GM19193 (cell line): ENCODE measurements around the gene SLC11A1.

Experiments used
- POLR2A ChIP-seq: IDR thresholded peaks from 4 replicates; pipeline ENCODE4 v1.6.1; 2011; ENCODE audit not compliant: insufficient read depth, insufficient read length; ENCODE audit errors: extremely low read depth

SLC11A1 gene

DNA sequence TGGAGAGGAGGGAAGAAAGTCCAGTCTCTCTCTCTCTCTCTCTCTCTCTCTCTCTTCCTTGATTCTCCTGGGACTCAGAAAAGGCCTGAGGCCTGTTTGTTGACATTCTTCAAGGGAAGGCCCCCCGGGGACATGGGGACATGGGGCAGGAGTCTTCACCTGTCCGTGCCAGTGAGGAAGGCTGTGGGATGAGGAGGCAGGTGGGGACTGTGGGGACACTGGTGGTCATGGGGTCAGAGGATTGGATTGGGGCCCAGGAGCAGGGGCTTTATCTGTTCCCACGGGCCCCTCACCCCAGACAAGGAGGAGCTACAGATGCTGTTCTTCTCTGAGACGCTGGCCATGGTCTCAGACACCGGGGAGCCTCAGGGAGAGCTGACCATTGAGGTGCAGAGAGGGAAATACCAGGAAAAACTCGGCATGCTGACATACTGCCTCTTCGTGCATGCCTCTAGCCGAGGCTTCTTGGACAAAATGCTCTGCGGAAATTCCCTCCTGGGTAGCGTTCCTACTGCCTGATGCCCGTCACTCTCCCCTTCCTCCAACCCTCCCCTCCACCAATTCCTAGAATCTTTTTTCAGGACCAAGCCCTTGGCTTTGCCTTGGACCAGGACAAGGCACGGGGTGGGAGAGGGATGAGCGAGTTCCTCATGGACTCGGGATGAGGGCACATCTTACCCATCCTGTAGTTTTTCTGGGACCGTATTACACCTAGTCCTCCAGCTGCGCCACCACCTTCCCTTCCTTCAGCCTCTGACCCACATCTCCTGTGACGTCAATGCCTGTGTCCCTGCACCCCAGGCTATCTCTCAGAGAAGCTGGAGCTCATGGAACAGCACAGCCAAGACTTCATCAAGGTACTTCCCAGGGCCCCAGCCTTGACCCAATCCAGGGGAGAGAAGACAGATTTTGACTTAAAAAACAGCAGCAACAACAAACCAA is 24.6 kb upstream of the SLC11A1 start:
- no peak for TF ChIP-seq POLR2A

DNA sequence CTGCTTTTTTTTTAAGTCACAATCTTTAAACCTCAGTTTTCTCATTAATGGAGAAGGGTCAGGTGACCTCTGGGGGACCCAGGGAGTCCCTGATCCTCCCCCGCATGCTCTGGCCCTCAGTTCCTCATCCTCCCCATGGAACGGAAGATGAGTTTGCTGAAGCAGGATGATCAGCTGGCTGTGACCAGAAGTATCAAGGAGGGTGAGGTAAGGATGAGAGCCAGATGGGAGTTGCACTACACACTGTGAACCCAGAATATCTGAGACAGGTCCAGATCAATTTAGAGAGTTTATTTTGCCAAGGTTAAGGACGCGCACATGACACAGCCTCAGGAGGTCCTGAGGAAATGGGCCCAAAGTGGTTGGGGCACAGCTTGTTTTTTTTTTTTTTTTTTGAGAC is 21.6 kb upstream of the SLC11A1 start:
- TF ChIP-seq POLR2A, result no peak

DNA sequence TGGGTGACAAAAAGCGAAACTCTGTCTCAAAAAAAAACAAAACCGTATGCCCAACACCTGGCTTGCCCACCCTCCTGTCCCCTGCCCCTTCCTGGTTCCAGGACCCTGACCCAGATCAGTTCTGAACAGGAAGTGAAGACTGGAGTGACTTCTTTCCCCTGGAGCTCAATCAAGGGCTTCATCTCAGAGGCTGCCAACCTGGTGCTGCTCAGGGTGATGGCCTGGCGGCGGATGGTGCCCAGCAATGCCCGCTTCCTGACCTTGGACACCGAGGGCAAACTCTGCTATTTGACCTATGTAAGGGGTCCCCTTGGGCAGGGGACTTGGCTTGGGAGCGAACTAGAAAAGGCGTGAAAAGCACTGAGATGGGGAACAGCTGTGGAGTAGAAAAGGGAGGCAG is 19.5 kb upstream of the SLC11A1 start:
- TF ChIP-seq POLR2A, result no peak

DNA sequence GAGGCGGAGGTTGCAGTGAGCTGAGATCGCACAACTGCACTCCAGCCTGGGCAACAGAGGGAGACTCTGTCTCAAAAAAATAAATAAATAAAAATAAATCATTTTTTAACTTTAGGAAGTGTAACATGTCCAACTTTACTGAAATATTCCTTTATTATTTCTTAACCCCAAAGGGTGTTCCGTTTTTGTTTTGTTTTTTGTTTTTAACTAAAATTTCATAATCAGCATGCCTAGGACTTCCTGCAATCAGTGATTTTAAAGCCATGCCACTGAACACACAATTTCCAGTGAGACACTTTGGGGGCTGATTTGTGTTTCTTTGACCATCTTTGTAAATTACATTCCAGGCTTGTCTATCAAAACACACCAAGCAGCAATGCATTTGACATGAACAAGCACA is 18.3 kb upstream of the SLC11A1 start:
- TF ChIP-seq POLR2A, result no peak

DNA sequence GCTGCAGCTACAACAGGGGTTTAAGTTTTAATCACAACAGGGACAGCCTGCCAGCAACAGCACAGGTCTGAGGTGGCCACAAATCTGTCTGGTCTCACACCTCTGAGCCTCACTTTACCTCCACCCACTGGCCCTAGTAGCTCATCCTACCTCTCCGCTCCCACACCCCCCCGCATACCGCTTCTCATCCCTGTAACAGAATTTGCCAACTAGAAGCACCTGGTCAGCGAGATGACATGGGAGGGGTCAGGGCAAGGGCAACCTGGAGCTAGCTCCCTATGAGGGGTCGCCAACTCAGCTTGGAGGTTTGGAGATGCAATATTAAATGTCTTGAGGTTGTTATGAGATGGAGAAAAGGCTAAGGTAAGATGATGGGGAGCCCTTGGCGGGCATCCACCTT is 17.9 kb upstream of the SLC11A1 start:
- no peak for TF ChIP-seq POLR2A

DNA sequence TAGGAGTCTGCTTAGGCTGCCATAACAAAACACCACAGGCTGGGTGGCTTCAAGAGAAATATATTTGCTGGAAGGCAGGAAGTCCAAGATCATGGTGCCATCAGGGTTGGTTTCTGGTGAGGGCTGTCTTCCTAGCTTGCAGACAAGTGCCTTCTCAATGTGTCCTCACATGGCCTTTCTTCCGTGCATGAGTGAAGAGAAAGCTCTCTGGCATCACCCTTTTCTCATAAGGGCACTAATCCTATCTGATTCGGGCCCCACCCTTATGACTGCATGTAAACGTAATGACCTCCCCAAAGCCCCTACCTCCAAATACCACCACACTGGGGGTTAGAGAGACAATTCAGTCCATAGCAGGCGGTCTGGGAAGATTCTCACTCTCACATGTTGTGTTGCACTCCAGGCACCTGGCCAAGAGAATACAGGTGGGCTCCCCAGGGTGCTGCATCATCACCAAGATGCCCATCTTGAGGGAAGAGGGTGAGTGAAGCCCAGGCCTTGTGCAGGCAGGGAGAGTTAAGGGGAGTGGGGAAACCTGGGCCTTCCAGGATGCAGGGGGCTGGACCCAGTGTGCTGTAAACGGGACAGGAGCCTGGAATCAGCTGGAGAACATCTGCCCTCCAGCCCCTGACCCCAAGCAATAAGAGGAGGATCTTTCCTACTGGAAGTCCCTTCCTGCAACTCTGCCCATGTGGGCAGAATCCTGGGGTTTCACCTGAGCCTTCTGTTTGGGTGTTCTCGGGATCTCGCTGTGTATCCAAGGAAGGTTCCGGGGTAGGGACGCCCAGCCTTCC is 15.3 kb upstream of the SLC11A1 start:
- TF ChIP-seq POLR2A, result no peak

DNA sequence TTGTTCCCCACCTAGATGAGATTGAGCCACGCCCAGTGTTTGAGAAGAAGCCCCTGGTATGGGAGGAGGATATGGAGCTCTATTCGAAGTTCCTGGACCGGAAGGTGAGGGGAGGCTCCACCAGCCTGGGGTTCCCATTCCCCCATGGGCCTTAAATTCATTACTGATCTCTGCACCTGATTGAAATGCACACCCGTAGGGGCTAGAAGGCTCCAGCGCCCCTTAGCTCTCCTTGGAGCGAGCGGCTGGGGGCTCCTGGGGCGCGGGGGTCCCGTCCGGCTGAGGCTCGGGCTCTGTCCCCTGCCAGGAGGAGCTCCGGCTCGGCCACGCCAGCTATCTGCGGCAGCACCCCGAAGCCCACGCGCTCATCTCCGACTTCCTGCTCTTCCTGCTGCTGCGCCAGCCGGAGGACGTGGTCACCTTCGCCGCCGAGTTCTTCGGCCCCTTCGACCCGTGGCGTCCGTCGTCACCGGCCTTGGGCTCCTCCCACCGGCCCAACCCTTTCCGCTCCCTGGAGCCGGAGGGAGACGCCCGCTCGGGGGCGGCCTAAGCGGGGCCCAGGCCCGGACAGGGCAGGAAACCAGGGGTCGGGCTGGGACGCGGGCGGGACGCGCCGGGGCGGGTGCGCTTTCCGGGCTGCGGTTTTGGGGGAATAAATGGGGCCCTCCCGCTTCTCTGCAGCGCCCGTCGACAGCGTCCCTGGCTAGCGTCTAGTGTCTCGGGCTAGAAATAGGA is 14.5 kb upstream of the SLC11A1 start:
- TF ChIP-seq POLR2A, result peak; percentile 83

DNA sequence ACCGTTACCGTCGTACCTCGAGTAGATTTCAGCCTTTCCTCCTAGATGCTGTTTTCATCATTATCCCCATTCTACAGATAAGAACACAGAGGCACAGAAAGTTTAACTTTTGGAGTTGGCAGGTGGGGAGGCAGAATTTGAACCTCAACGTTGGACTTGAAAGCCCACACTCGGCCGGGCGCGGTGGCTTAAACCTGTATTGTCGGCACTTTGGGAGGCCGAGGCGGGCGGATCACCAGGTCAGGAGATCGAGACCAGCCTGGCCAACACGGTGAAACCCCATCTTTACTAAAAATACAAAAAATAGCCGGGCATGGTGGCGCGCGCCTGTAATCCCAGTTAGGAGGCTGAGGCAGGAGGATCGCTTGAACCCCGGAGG is 13.9 kb upstream of the SLC11A1 start:
- TF ChIP-seq POLR2A, result no peak

DNA sequence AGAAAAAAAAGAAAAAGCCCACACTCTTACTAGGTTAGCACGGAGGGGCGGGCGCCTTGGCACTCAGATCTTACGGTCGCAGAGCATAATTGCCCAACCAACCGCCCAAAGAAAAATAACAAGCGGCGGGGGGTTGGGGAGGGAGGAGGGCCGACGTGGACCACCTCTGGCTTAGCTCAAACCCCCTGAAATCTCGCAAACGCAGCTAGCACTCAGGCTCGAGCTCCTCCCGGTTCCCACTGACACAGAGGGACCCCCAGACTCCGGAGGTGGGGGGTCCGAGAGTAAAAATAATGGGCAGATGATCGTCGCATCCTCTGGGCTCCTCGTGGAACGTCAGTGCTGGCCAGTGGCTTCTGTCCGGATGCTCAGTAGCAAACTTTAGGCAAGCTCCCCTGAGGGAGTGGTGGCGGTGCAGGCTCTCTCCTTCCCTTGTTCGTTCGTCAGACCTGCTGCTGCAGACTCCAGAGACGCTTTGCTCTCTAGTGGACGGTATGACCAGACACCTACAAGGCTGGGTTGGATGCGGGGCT is 13.4 kb upstream of the SLC11A1 start:
- TF ChIP-seq POLR2A, result no peak

DNA sequence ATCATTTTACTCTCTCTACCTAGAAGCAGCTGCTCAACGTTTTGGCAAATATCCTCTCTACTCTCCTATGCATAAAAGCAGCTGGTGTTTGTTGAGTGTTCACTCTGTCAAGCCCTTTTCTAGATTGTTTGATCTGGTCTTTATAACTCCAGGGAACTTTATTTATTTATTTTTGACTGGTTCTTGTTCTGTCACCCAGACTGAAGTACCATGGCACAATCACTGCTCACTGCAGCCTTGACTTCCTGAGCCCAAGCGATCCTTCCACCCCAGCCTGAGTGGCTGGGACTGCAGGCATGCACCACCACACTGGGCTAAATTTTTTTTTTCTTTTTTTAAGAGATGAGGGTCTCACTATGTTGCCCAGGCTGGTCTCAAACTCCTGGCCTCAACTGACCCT is 12.7 kb upstream of the SLC11A1 start:
- TF ChIP-seq POLR2A, result no peak

DNA sequence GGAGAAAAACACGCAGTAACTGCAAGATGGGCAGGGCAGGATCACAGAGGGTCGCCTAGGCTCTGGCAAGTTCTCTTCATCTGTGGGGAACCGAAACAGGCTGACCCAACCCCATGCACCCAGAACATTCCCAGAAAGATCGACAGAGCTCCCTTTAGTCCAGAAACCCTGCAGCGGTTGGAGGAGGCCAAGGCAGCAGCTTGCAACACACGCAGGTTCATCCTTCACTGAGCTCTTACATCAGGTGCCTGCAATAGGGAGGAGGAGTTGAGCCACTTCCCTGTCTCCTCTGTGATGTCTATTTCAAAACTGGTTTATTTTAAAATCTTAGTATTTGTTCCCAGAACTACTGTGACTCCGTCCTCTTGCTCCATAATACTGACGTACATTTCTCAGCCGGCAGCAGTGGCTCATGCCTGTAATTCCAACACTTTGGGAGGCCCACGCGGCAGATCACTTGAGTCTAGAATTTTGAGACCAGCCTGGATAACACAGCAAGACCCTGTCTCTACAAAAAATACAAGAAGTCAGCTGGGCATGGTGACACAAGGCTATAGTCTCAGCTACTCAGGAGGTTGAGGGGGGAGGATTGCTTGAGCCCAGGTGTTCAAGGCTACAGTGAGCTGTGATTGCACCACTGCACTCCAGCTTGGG is 11.5 kb upstream of the SLC11A1 start:
- no peak for TF ChIP-seq POLR2A

DNA sequence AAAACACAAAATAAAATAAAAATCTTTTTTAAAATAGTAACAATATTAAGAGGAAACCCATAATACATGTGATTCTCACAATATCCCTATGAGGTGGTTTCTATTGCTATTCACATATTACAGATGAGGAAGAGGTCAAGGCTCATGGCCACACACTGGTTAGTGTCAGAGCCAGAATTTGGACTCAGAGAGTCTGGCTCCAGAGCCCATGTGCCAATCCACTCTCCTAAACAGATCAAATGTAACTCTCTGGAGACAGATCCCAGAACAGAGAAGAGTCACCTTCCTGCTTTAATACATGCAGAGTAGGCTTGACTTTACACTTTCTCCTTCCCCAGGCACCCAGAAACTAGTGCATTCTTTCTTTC is 10.1 kb upstream of the SLC11A1 start:
- no peak for TF ChIP-seq POLR2A

DNA sequence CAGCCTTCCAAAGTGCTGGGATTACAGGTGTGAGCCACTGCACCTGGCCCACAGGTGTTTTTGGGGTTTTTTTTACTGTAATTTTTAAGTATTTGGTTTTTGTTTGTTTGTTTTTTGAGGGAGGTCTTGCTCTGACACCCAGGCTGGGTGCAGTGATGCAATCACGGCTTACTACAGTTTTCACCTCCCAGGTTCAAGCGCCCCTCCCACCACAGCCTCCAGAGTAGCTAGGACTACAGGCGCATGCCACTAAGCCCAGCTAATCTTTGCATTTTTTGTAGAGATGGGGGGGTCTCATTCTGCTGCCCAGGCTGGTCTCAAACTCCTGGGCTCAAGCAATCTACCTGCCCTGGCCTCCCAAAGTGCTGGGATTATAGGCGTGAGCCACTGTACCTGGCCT is 7.3 kb upstream of the SLC11A1 start:
- no peak for TF ChIP-seq POLR2A

DNA sequence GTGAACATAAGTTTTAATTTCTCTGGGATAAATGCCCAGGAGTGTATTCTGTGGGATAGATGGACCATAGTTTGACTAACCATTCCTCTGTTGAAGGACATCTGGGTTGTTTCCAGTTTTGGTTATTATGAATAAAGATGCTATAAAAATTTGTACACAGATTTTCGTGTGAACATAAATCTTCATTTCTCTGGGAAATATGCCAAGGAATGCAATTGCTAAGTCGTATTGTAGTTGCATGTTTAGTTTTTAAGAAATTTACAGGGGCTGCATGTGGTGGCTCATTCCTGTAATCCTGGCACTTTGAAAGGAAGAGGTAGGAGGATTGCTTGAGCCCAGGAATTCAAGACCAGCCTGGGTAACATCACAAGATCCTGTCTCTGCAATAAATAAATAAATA is 6.9 kb upstream of the SLC11A1 start:
- no peak for TF ChIP-seq POLR2A
